ENCODE data around the gene P2RX2. TPM values are rescaled to one million over a fixed set of nuclear protein-coding genes. Genes with fewer than 3 reads are reported as not detected.

P2RX2 gene
- not detected in 2 replicates for total RNA-seq (2014; rRNA removed; shearing (Covaris generic))
- not detected in 2 replicates for polyA plus RNA-seq (2015; cell fraction: cytosol; rRNA removed)
- not detected in 2 replicates for polyA plus RNA-seq (2015; cell fraction: nucleus; rRNA removed)

GRCh38 chr12:132618683-132619043 is at the start of gene P2RX2:
Gene P2RX2 (plus strand): TSS chr12:132618776. CDS start chr12:132618817, 41 bp downstream.
- in situ Hi-C loops (cut with HindIII; ENCODE audit: low pct_unique_long_range_greater_than_20kb, low sequenced_read_pairs): no loop called here
- DNase-seq (ENCODE audit: low read depth, low spot score): no peak

GRCh38 chr12:132568826-132569480 is 49.6 kb upstream of the P2RX2 start:
- in situ Hi-C loops (cut with HindIII; ENCODE audit: low pct_unique_long_range_greater_than_20kb, low sequenced_read_pairs): no loop called here
- DNase-seq (ENCODE audit: low read depth, low spot score): no peak

GRCh38 chr12:132569856-132570480 is 48.6 kb upstream of the P2RX2 start:
- in situ Hi-C loops (cut with HindIII; ENCODE audit: low pct_unique_long_range_greater_than_20kb, low sequenced_read_pairs): no loop called here
- DNase-seq (ENCODE audit: low read depth, low spot score): no peak

GRCh38 chr12:132570635-132571034 is 47.9 kb upstream of the P2RX2 start:
- in situ Hi-C loops (cut with HindIII; ENCODE audit: low pct_unique_long_range_greater_than_20kb, low sequenced_read_pairs): no loop called here

GRCh38 chr12:132571051-132571450 is 47.5 kb upstream of the P2RX2 start:
- in situ Hi-C loops (cut with HindIII; ENCODE audit: low pct_unique_long_range_greater_than_20kb, low sequenced_read_pairs): no loop called here
- DNase-seq (ENCODE audit: low read depth, low spot score): no peak

More at GRCh38 chr12:132570635-132571034, 47.9 kb upstream of the P2RX2 start:
- no peak for DNase-seq (ENCODE audit: low read depth, low spot score)

- no peak for DNase-seq (ENCODE audit: low read depth, low spot score)
Measured at GRCh38 chr12:132571598-132571997, 47.0 kb upstream of the P2RX2 start.

GRCh38 chr12:132572106-132572505 is 46.5 kb upstream of the P2RX2 start:
- no peak for DNase-seq (ENCODE audit: low read depth, low spot score)
- in situ Hi-C loops (cut with HindIII; ENCODE audit: low pct_unique_long_range_greater_than_20kb, low sequenced_read_pairs): no loop called here

More at GRCh38 chr12:132571598-132571997, 47.0 kb upstream of the P2RX2 start:
- in situ Hi-C loops (cut with HindIII; ENCODE audit: low pct_unique_long_range_greater_than_20kb, low sequenced_read_pairs): no loop called here

GRCh38 chr12:132572801-132573760 is 45.5 kb upstream of the P2RX2 start:
- in situ Hi-C loops (cut with HindIII; ENCODE audit: low pct_unique_long_range_greater_than_20kb, low sequenced_read_pairs): no loop called here
- DNase-seq (ENCODE audit: low read depth, low spot score): no peak

- DNase-seq (ENCODE audit: low read depth, low spot score): no peak
- in situ Hi-C loops (cut with HindIII; ENCODE audit: low pct_unique_long_range_greater_than_20kb, low sequenced_read_pairs): no loop called here
Measured at GRCh38 chr12:132574271-132574996, 44.1 kb upstream of the P2RX2 start.

GRCh38 chr12:132575661-132576060 is 42.9 kb upstream of the P2RX2 start:
- in situ Hi-C loops (cut with HindIII; ENCODE audit: low pct_unique_long_range_greater_than_20kb, low sequenced_read_pairs): no loop called here
- no peak for DNase-seq (ENCODE audit: low read depth, low spot score)

- in situ Hi-C loops (cut with HindIII; ENCODE audit: low pct_unique_long_range_greater_than_20kb, low sequenced_read_pairs): no loop called here
- no peak for DNase-seq (ENCODE audit: low read depth, low spot score)
Measured at GRCh38 chr12:132576701-132577100, 41.9 kb upstream of the P2RX2 start.

GRCh38 chr12:132577191-132577920 is 41.2 kb upstream of the P2RX2 start:
- no peak for DNase-seq (ENCODE audit: low read depth, low spot score)
- in situ Hi-C loops (cut with HindIII; ENCODE audit: low pct_unique_long_range_greater_than_20kb, low sequenced_read_pairs): no loop called here

GRCh38 chr12:132578118-132578517 is 40.5 kb upstream of the P2RX2 start:
- in situ Hi-C loops (cut with HindIII; ENCODE audit: low pct_unique_long_range_greater_than_20kb, low sequenced_read_pairs): no loop called here
- DNase-seq (ENCODE audit: low read depth, low spot score): no peak

GRCh38 chr12:132578826-132579225 is 39.8 kb upstream of the P2RX2 start:
- no peak for DNase-seq (ENCODE audit: low read depth, low spot score)
- in situ Hi-C loops (cut with HindIII; ENCODE audit: low pct_unique_long_range_greater_than_20kb, low sequenced_read_pairs): no loop called here

GRCh38 chr12:132579744-132580143 is 38.8 kb upstream of the P2RX2 start:
- in situ Hi-C loops (cut with HindIII; ENCODE audit: low pct_unique_long_range_greater_than_20kb, low sequenced_read_pairs): no loop called here
- no peak for DNase-seq (ENCODE audit: low read depth, low spot score)

- in situ Hi-C loops (cut with HindIII; ENCODE audit: low pct_unique_long_range_greater_than_20kb, low sequenced_read_pairs): no loop called here
- DNase-seq (ENCODE audit: low read depth, low spot score): no peak
Measured at GRCh38 chr12:132580701-132581292, 37.8 kb upstream of the P2RX2 start.
